ENCODE results near the gene SURF4.
"Not testable (repeated sequence)": the region's sequence is repeated elsewhere in the genome, so short reads cannot be mapped to it uniquely, and the experiment has no call there.

Gene SURF4

GRCh38 chr9:133397370-133397769 is 21.5 kb upstream of the SURF4 start:
- DNase-seq: no peak

GRCh38 chr9:133396952-133397351 is 21.1 kb upstream of the SURF4 start:
- no peak for DNase-seq

GRCh38 chr9:133394687-133395271 is 18.9 kb upstream of the SURF4 start:
- no peak for DNase-seq

GRCh38 chr9:133393399-133393798 is 17.5 kb upstream of the SURF4 start:
- no peak for DNase-seq

GRCh38 chr9:133392308-133392707 is 16.4 kb upstream of the SURF4 start:
- DNase-seq: not testable (repeated sequence)

- not testable (repeated sequence) for DNase-seq
Observed at GRCh38 chr9:133391449-133391848, 15.6 kb upstream of the SURF4 start.

GRCh38 chr9:133390713-133391112 is 14.9 kb upstream of the SURF4 start:
- DNase-seq: no peak

GRCh38 chr9:133389562-133389961 is 13.7 kb upstream of the SURF4 start:
- DNase-seq: no peak

- DNase-seq: no peak
Observed at GRCh38 chr9:133389025-133389557, 13.2 kb upstream of the SURF4 start.

GRCh38 chr9:133387680-133388079 is 11.8 kb upstream of the SURF4 start:
- DNase-seq: no peak

GRCh38 chr9:133386338-133386737 is 10.5 kb upstream of the SURF4 start:
- DNase-seq: no peak

GRCh38 chr9:133385452-133385851 is 9.6 kb upstream of the SURF4 start:
- no peak for DNase-seq

GRCh38 chr9:133384736-133385321 is 9.0 kb upstream of the SURF4 start:
- DNase-seq: no peak

GRCh38 chr9:133383438-133383837 is 7.6 kb upstream of the SURF4 start:
- no peak for DNase-seq

GRCh38 chr9:133382507-133383141 is 6.8 kb upstream of the SURF4 start:
- DNase-seq: no peak

GRCh38 chr9:133380734-133381133 is 4.9 kb upstream of the SURF4 start:
- no peak for DNase-seq

- DNase-seq: no peak
Observed at GRCh38 chr9:133379153-133380086, 3.6 kb upstream of the SURF4 start.

- DNase-seq: no peak
Observed at GRCh38 chr9:133378408-133378962, 2.6 kb upstream of the SURF4 start.

GRCh38 chr9:133377721-133378216 is 1.9 kb upstream of the SURF4 start:
- no peak for DNase-seq

- DNase-seq: not testable (repeated sequence)
Observed at GRCh38 chr9:133377280-133377679, 1.4 kb upstream of the SURF4 start.

- DNase-seq: no peak
Observed at GRCh38 chr9:133375116-133375723, 640 bp downstream of the SURF4 start.

- no peak for DNase-seq
Observed at GRCh38 chr9:133374612-133375115, 1.2 kb downstream of the SURF4 start.

All from stimulated activated CD4-positive, alpha-beta T cell treated with anti-CD3 and anti-CD28 coated beads, Interleukin-1b, Interleukin-23, amount 100 ng/mL, for 48 hours (primary cell).